Chondrocyte (in vitro differentiated cells): ENCODE data around the gene ZMYND15. TPM values are rescaled to one million over a fixed set of nuclear protein-coding genes. Genes with fewer than 3 reads are reported as not detected.
A peak's percentile ranks its signal among the peaks of the same experiment; 100 is the strongest.

Experiments
- DNase-seq: peaks from one replicate; pipeline ENCODE4 v3.0.0; 2021; ENCODE audit warnings: mixed read lengths, low spot score
- H3K27ac Mint-ChIP-seq: one replicate; pipeline ENCODE4 v1.8.0; 2021; ENCODE audit warnings: mild to moderate bottlenecking, moderate library complexity, mixed read lengths; ENCODE audit not compliant: unreplicated experiment
- H3K27me3 Mint-ChIP-seq: 2 replicates; pipeline ENCODE4 v1.8.0; 2021; ENCODE audit warnings: low read depth, mixed read lengths
- H3K36me3 Mint-ChIP-seq: 2 replicates; pipeline ENCODE4 v1.8.0; 2021; ENCODE audit warnings: low read depth, mixed read lengths
- H3K4me1 Mint-ChIP-seq: 2 replicates; pipeline ENCODE4 v1.8.0; 2021; ENCODE audit warnings: low read depth, mild to moderate bottlenecking, mixed read lengths
- H3K4me3 Mint-ChIP-seq: one replicate; pipeline ENCODE4 v1.8.0; 2021; ENCODE audit warnings: mild to moderate bottlenecking, moderate library complexity, mixed read lengths; ENCODE audit not compliant: unreplicated experiment
- H3K9me3 Mint-ChIP-seq: 2 replicates; pipeline ENCODE4 v1.8.0; 2021; ENCODE audit warnings: low read depth, mixed read lengths
- total RNA-seq: library from RNA; stranded (reverse); gene quantifications from 3 replicates; pipeline ENCODE4 v1.2.1, GENCODE V29; 2021
- TF ChIP-seq, protein P1 (sequence below): fragments of 200-600 bp; sonication (generic); IDR thresholded peaks from 2 replicates; pipeline ENCODE4 v1.5.0; 2021; ENCODE audit warnings: antibody characterized with exemption, mild to moderate bottlenecking, moderate library complexity

ZMYND15 gene
- total RNA-seq, 1 donor from 2014 or later, result 0.45 TPM

- H3K4me3 Mint-ChIP-seq, result no peak overlapping the region
- H3K9me3 Mint-ChIP-seq, result no peaks in the 10 kb centered on the region
- peaks cover 14% of the 10 kb centered on the region for H3K4me1 Mint-ChIP-seq
- H3K27ac Mint-ChIP-seq, result no peak overlapping the region
- TF ChIP-seq, protein P1, sequence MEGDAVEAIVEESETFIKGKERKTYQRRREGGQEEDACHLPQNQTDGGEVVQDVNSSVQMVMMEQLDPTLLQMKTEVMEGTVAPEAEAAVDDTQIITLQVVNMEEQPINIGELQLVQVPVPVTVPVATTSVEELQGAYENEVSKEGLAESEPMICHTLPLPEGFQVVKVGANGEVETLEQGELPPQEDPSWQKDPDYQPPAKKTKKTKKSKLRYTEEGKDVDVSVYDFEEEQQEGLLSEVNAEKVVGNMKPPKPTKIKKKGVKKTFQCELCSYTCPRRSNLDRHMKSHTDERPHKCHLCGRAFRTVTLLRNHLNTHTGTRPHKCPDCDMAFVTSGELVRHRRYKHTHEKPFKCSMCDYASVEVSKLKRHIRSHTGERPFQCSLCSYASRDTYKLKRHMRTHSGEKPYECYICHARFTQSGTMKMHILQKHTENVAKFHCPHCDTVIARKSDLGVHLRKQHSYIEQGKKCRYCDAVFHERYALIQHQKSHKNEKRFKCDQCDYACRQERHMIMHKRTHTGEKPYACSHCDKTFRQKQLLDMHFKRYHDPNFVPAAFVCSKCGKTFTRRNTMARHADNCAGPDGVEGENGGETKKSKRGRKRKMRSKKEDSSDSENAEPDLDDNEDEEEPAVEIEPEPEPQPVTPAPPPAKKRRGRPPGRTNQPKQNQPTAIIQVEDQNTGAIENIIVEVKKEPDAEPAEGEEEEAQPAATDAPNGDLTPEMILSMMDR, result no peak
- peaks cover 11% of the 10 kb centered on the region for H3K27me3 Mint-ChIP-seq
- no peak for DNase-seq
- peaks cover 2% of the 10 kb centered on the region for H3K36me3 Mint-ChIP-seq
These were observed 3.6 kb upstream of the ZMYND15 start for GRCh38 chr17:4735876-4736651.

DNA sequence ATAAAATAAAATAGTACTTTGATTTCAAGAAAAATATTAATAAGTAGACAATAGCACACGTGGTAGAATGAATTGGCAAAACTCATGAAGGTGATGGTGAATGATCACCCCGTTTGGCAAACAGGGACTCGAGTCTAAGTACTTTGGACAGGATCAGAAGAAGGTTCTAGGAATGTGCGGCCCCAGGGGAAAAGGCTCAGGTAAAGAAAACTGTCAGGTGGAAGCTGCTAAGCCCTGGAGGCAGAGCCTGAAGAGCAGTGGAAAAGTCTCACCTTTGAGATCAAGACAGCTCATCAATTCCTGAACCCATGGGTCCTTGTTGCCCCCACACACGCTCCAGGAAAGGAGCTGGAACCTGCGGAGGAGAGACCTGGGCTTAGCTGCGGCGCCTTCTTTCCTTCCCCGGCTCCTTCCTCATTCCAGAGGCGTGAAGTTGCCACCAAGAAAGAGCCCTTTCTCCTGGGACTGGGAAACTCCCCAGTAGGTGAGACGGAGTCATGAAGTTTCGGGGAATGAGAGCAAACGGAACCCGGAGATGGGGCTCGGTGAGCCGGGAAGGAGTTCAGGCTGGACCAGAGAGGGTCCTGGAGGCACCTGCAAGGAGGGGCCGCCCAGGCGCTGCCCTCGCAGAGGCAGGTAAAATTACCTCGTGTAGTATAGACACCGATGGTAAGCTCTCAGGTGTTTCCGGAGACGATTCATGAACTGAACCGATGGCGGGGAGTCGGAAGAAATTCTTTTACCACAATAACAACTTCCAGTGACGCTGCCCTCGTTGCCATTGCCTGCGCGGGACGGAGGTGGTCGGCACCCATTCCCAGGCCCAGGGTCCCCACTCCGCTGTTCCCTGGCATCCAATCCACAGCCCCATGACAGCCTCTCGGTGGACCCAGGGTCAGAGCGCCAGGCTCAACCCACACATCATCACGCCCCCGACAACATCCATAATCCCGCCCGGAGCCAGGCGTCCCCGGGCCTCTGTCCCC is 1.2 kb upstream of the ZMYND15 start:
- Mint-ChIP-seq H3K4me3 (peak overlapping the region; percentile 67), H3K9me3 (no peaks in the 10 kb centered on the region), H3K4me1 (peaks cover 9% of the 10 kb centered on the region), H3K27ac (no peak overlapping the region), H3K36me3 (peaks cover 2% of the 10 kb centered on the region), H3K27me3 (peaks cover 11% of the 10 kb centered on the region)
- no peak for DNase-seq
- TF ChIP-seq, protein P1, result no peak

DNA sequence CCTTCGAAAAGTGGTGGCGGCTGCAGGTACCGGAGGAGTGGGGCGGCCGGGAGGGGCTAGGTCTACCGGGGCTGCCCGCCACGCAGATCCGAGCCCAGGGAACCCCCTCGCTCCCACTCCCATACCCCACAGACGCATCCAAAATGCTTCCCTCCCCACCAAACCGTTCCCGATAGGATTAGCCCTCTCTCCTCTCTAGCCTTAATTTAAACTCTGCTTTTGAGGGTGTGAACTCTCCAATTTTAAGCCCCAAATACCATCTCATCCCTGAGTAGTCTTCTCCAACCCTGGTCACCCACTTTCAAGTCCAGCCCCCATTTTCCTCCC is 355 bp downstream of the ZMYND15 start:
- H3K9me3 Mint-ChIP-seq, result no peaks in the 10 kb centered on the region
- no peak for DNase-seq

DNA sequence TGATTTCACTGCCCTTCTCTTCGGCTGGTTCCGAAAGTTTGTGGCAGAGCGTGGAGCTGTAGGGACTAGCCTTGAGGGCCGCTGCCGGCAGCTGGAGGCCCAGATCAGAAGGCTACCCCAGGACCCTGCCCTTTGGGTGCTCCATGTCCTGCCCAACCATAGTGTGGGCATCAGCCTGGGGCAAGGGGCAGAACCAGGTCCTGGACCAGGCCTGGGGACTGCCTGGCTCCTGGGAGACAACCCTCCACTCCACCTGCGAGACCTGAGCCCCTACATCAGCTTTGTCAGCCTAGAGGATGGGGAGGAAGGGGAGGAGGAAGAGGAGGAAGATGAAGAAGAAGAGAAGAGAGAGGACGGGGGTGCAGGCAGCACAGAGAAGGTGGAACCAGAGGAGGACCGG is 951 bp downstream of the ZMYND15 start:
- peaks cover 18% of the 10 kb centered on the region for H3K27me3 Mint-ChIP-seq
- H3K27ac Mint-ChIP-seq, result no peak overlapping the region
- H3K36me3 Mint-ChIP-seq, result no peaks in the 10 kb centered on the region
- peak overlapping the region; percentile 62 for H3K4me3 Mint-ChIP-seq
- DNase-seq, result no peak
- no peaks in the 10 kb centered on the region for H3K9me3 Mint-ChIP-seq
- TF ChIP-seq, protein P1, result no peak
- H3K4me1 Mint-ChIP-seq, result peaks cover 16% of the 10 kb centered on the region

More for the DNA sequence above, 355 bp downstream of the ZMYND15 start:
- TF ChIP-seq, protein P1, result no peak
- Mint-ChIP-seq H3K4me1 (peaks cover 12% of the 10 kb centered on the region), H3K27ac (no peak overlapping the region), H3K27me3 (peaks cover 13% of the 10 kb centered on the region), H3K36me3 (no peaks in the 10 kb centered on the region), H3K4me3 (peak overlapping the region; percentile 62)

- TF ChIP-seq, protein P1, result no peak
- Mint-ChIP-seq H3K4me1 (peaks cover 16% of the 10 kb centered on the region), H3K4me3 (no peak overlapping the region), H3K36me3 (no peaks in the 10 kb centered on the region), H3K27me3 (peaks cover 20% of the 10 kb centered on the region), H3K27ac (no peak overlapping the region), H3K9me3 (no peaks in the 10 kb centered on the region)
- DNase-seq, result no peak
These were observed 1.9 kb downstream of the ZMYND15 start for GRCh38 chr17:4741544-4741943.
